Endothelial cell of umbilical vein (primary cell): ENCODE data around the gene COA7. TPM values are rescaled to one million over a fixed set of nuclear protein-coding genes. Genes with fewer than 3 reads are reported as not detected.

Experiments used
- BruUV-seq: library from RNA; stranded (reverse); fragments of 400-500 nt; replicated peaks from 2 replicates; lab custom pipeline; 2021; lab: Mats Ljungman, UMichigan
- CTCF ChIA-PET: fragments of 300-600, 350-600 bp; sonication (Branson Sonifier 250); formaldehyde crosslinking; loops from one replicate; lab custom pipeline; 2021; ENCODE audit warnings: antibody characterized with exemption, inconsistent platforms; lab: Charles Lee
- POLR2A ChIA-PET: fragments of 300-600, 350-600 bp; sonication (Branson Sonifier 250); formaldehyde crosslinking; loops from one replicate; lab custom pipeline; 2021; ENCODE audit warnings: antibody characterized with exemption, inconsistent platforms; lab: Charles Lee
- DNase-seq: peaks from one replicate; pipeline ENCODE4 v3.0.0-alpha.2; 2011; ENCODE audit warnings: low read depth, low spot score
- FAIRE-seq: peaks from 2 replicates; lab custom pipeline; 2011; peaks lifted over from hg19 to GRCh38; lab: Jason Lieb, UNC
- H2AFZ ChIP-seq: 2 replicates; pipeline ENCODE4 v1.6.0; 2012; ENCODE audit warnings: low read depth, low read length, control low read depth, inconsistent platforms
- H3K27ac ChIP-seq: 2 replicates; pipeline ENCODE4 v1.5.1; 2011; ENCODE audit warnings: low read depth, mild to moderate bottlenecking, control low read depth, low read length, moderate library complexity; ENCODE audit not compliant: insufficient read depth
- H3K27me3 ChIP-seq, 2 experiments: 2 replicates each; pipeline versions ENCODE4 v1.6.0 to v1.6.1; 2011; ENCODE audit warnings: low read length in 2 of 2, mixed read lengths in 1 of 2; ENCODE audit not compliant: control insufficient read depth in 2 of 2, insufficient read depth in 2 of 2
- H3K36me3 ChIP-seq, 2 experiments: 2 replicates in 1 of 2; 3 replicates in 1 of 2; pipeline ENCODE4 v1.5.1; 2011; ENCODE audit warnings: low read length in 2 of 2, mild to moderate bottlenecking in 1 of 2, moderate library complexity in 1 of 2; ENCODE audit not compliant: control insufficient read depth in 2 of 2, insufficient read depth in 2 of 2; ENCODE audit errors: extremely low read depth in 1 of 2
- H3K4me1 ChIP-seq: 3 replicates; pipeline ENCODE4 v1.5.1; 2011; ENCODE audit warnings: mild to moderate bottlenecking, low read length; ENCODE audit not compliant: control insufficient read depth, insufficient read depth; ENCODE audit errors: extremely low read depth
- H3K4me2 ChIP-seq: 2 replicates; pipeline ENCODE4 v1.6.1; 2011; ENCODE audit warnings: low read length, control low read depth, mixed read lengths; ENCODE audit not compliant: insufficient read depth
- H3K4me3 ChIP-seq, 3 experiments: fragments of 200-600 bp in 1 of 3; sonication (generic), shearing (Covaris generic) in 1 of 3; replicated peaks in 1 of 3; 2 replicates each; pipeline ENCODE4 v1.5.1; 2011 to 2016; ENCODE audit warnings: control low read depth in 3 of 3, low read length in 3 of 3, mild to moderate bottlenecking in 2 of 3, inconsistent platforms in 1 of 3, low read depth in 1 of 3, moderate library complexity in 1 of 3; ENCODE audit not compliant: insufficient read depth in 1 of 3
- H3K79me2 ChIP-seq: 2 replicates; pipeline ENCODE4 v1.6.0; 2012; ENCODE audit warnings: low read length, inconsistent platforms; ENCODE audit not compliant: control insufficient read depth, insufficient read depth
- H3K9ac ChIP-seq: replicated peaks from 2 replicates; pipeline ENCODE3; 2011; ENCODE audit warnings: low read length, control low read depth; ENCODE audit not compliant: insufficient read depth; ENCODE audit errors: extremely low read depth
- H3K9me1 ChIP-seq: replicated peaks from 3 replicates; pipeline ENCODE4 v1.6.0; 2011; ENCODE audit warnings: mild to moderate bottlenecking, low read length; ENCODE audit not compliant: control insufficient read depth, insufficient read depth; ENCODE audit errors: extremely low read depth
- H3K9me3 ChIP-seq: replicated peaks from 2 replicates; pipeline ENCODE4 v1.5.1; 2012; ENCODE audit warnings: low read length, inconsistent platforms; ENCODE audit not compliant: control insufficient read depth, insufficient read depth
- H4K20me1 ChIP-seq: replicated peaks from 2 replicates; pipeline ENCODE3; 2011; ENCODE audit warnings: mild to moderate bottlenecking, low read length; ENCODE audit not compliant: control insufficient read depth, insufficient read depth; ENCODE audit errors: extremely low read depth
- EZH2 ChIP-seq: IDR thresholded peaks from 2 replicates; pipeline ENCODE4 v1.6.1; 2012; ENCODE audit warnings: borderline replicate concordance, low read depth, mild to moderate bottlenecking, moderate library complexity, low read length, inconsistent platforms; ENCODE audit not compliant: severe bottlenecking
- FOS ChIP-seq: IDR thresholded peaks from 2 replicates; pipeline ENCODE4 v1.6.1; 2011; ENCODE audit warnings: mild to moderate bottlenecking, low read length, moderate library complexity, borderline replicate concordance; ENCODE audit not compliant: insufficient read depth
- GATA2 ChIP-seq: IDR thresholded peaks from 2 replicates; pipeline ENCODE4 v1.7.0; 2011; ENCODE audit warnings: low read depth, mild to moderate bottlenecking, moderate library complexity, mixed read lengths, low read length; ENCODE audit not compliant: insufficient read length, insufficient read depth
- JUN ChIP-seq: IDR thresholded peaks from 2 replicates; pipeline ENCODE4 v1.6.1; 2011; ENCODE audit warnings: borderline replicate concordance, low read depth; ENCODE audit not compliant: insufficient read length, insufficient read depth
- MAX ChIP-seq: IDR thresholded peaks from 2 replicates; pipeline ENCODE4 v1.6.1; 2011; ENCODE audit not compliant: insufficient read depth, insufficient read length
- MYC ChIP-seq: IDR thresholded peaks from one replicate; pipeline ENCODE4 v1.6.1; 2011; ENCODE audit warnings: mild to moderate bottlenecking, low read depth, low read length
- POLR2A ChIP-seq: IDR thresholded peaks from 2 replicates; pipeline ENCODE4 v1.6.1; 2012; ENCODE audit warnings: low read depth, mild to moderate bottlenecking, control low read depth, low read length
- POLR2AphosphoS5 ChIP-seq: IDR thresholded peaks from 2 replicates; pipeline ENCODE4 v1.6.1; 2012; ENCODE audit warnings: low read depth, mild to moderate bottlenecking, control low read depth, low read length, moderate library complexity; ENCODE audit not compliant: insufficient read depth
- dilution Hi-C: fragments of 300-500 bp; cut with MboI; formaldehyde crosslinking; loops from one replicate; pipeline ENCODE4 v1.15.0; 2019; ENCODE audit warnings: low sequenced_read_pairs; ENCODE audit not compliant: extremely low pct_ligation_motif_present
- intact Hi-C: fragments of 100-400 bp; cut with micrococcal nuclease; formaldehyde crosslinking; loops from one replicate; pipeline ENCODE4 v1.10.0; 2022
- polyA plus RNA-seq, 4 experiments: library from polyadenylated mRNA; depleted of rRNA in 3 of 4; stranded (reverse) in 3 of 4; unstranded in 1 of 4; fragments of >200 nt; gene quantifications; 2 replicates each; pipeline versions ENCODE4 v1.2.1 to v1.2.3, GENCODE V29; 2011 to 2012; ENCODE audit warnings: missing spikeins in 1 of 4
- total RNA-seq: library from RNA; stranded (reverse); gene quantifications from 2 replicates; pipeline ENCODE4 v1.2.3, GENCODE V29; 2021
- TF ChIP-seq, protein P1 (sequence below), 2 donors: IDR thresholded peaks; 1 replicate in 1 of 2; 2 replicates in 1 of 2; pipeline ENCODE4 v1.5.1; 2011; ENCODE audit warnings: low read length in 2 of 2, mild to moderate bottlenecking in 2 of 2, moderate library complexity in 2 of 2, control low read depth in 1 of 2, inconsistent platforms in 1 of 2, low read depth in 1 of 2; ENCODE audit not compliant: insufficient read depth in 1 of 2; ENCODE audit errors: extremely low read depth in 1 of 2

COA7 gene
- total and polyA plus RNA-seq, 2 donors (not counting 3 experiments of a cell fraction or from before 2014, with no cell fraction given), result 11.7 to 28.6 TPM

GRCh38 chr1:52672946-52673345, 25.2 kb downstream of the COA7 start:
- Histone ChIP-seq H3K36me3 (no peaks in the 10 kb centered on the region), H3K27ac (no peak overlapping the region), H3K27me3 (no peaks in the 10 kb centered on the region), H3K9me1 (no peaks in the 10 kb centered on the region), H4K20me1 (no peaks in the 10 kb centered on the region), H3K4me1 (peaks cover 11% of the 10 kb centered on the region), H3K9me3 (no peaks in the 10 kb centered on the region), H3K9ac (no peak overlapping the region), H3K79me2 (no peaks in the 10 kb centered on the region), H3K4me2 (no peak overlapping the region), H2AFZ (peak overlapping the region; percentile 68), H3K4me3 (no peak overlapping the region)
- FAIRE-seq (no peak), DNase-seq (no peak)
- CTCF ChIA-PET, result no interaction called here
- POLR2A ChIA-PET, result no interaction called here
- dilution Hi-C loops, result no loop called here
- intact Hi-C loops, result no loop called here
- no TSS peak for BruUV-seq
- TF ChIP-seq JUN (no peak), EZH2 (no peak), FOS (no peak), MYC (no peak), POLR2AphosphoS5 (no peak), GATA2 (no peak), POLR2A (no peak), MAX (no peak)
- TF ChIP-seq, protein P1, sequence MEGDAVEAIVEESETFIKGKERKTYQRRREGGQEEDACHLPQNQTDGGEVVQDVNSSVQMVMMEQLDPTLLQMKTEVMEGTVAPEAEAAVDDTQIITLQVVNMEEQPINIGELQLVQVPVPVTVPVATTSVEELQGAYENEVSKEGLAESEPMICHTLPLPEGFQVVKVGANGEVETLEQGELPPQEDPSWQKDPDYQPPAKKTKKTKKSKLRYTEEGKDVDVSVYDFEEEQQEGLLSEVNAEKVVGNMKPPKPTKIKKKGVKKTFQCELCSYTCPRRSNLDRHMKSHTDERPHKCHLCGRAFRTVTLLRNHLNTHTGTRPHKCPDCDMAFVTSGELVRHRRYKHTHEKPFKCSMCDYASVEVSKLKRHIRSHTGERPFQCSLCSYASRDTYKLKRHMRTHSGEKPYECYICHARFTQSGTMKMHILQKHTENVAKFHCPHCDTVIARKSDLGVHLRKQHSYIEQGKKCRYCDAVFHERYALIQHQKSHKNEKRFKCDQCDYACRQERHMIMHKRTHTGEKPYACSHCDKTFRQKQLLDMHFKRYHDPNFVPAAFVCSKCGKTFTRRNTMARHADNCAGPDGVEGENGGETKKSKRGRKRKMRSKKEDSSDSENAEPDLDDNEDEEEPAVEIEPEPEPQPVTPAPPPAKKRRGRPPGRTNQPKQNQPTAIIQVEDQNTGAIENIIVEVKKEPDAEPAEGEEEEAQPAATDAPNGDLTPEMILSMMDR (IDR thresholded peaks at IDR 0.05; ENCODE audit: extremely low read depth in 1 of 2, insufficient read depth in 1 of 2, low read depth in 1 of 2, low read length in 2 of 2), result no peak
